ENCODE measurements around the gene ZNF134. TPM values are rescaled to one million over a fixed set of nuclear protein-coding genes. Genes with fewer than 3 reads are reported as not detected.

ZNF134 gene
- total RNA-seq, 1 donor from 2014 or later: 40.8 TPM

DNA sequence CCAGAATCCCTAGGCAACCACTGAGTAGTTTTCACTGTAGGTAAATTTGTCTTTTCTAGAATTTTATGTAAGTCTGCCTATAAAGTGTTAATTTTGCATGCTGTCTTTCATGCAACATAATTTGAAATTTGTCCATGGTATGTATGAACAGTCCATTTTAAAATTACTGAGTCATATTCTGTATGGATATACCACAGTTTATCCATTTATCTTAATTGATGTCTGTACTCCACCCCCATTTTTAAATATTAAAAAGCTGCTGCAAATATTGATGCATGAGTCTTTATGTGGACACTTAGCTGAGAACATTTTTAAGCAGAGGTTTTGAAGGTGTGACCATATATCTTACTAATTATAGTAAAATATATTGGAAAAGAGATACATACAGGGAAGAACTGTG lies 9.0 kb downstream of the ZNF134 start:
- peaks cover 58% of the 10 kb centered on the region for H3K36me3 ChIP-seq

DNA sequence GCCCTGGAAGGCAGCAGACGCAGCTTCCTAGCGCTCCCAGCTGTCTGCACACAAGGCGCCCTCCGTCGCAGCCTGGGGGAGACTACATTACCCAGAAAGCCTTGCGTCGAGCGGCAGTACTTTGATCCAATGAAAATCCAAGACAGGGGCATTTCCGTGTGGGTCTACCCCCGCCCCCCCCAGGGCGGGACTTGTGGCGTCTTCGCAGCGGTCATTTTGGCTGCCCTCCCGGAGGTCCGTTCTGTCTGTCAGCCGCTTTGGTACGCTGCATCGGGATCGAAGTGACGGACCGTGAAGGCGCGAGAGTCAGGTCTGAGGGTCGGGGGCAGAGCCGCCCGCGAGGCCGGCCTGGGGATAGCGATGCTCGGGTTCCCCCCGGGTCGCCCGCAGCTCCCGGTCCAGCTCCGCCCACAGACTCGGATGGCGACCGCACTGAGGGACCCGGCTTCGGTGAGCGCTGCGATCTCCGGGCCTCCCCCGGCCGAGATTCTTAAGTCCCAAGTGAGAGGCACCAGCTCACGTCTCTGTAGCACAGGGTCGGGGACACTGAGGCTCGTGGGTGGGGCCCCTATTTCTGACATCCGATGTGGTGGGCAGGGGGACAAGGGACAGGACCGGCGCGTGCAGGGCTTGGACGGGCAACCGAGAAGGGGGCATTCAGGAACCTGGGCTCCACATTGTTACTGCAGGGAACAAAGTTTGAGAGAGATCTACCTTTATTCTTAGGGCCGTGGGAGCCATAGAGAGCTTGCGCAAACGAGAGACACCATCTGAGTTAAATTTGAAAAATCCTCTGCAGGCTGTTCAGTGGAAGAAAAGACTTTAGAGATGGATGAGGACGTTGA lies 19.2 kb downstream of the ZNF134 start, which contains the start of gene ZNF211:
TSS of gene ZNF211 (plus strand) at position 182 of the 845 bp plus-strand sequence. CDS start at position 361, 179 bp downstream.
- Mint-ChIP-seq H3K4me1 (peaks cover 18% of the 10 kb centered on the region), H3K27ac (peak within 1 kb of the TSS; percentile 12)

More for the DNA sequence above, 9.0 kb downstream of the ZNF134 start:
- peaks cover 68% of the 10 kb centered on the region for H3K9me3 ChIP-seq (ENCODE audit: low read depth)
- peaks cover 73% of the 10 kb centered on the region for H3K79me2 ChIP-seq (ENCODE audit: low read depth)
- H3K27ac Mint-ChIP-seq: no peak overlapping the region
- no peaks in the 10 kb centered on the region for H4K20me1 ChIP-seq (ENCODE audit: low read depth)
- peaks cover 19% of the 10 kb centered on the region for H3F3A ChIP-seq (ENCODE audit: low read depth)
- H3K27ac ChIP-seq: no peak overlapping the region
- TF ChIP-seq, protein P1, sequence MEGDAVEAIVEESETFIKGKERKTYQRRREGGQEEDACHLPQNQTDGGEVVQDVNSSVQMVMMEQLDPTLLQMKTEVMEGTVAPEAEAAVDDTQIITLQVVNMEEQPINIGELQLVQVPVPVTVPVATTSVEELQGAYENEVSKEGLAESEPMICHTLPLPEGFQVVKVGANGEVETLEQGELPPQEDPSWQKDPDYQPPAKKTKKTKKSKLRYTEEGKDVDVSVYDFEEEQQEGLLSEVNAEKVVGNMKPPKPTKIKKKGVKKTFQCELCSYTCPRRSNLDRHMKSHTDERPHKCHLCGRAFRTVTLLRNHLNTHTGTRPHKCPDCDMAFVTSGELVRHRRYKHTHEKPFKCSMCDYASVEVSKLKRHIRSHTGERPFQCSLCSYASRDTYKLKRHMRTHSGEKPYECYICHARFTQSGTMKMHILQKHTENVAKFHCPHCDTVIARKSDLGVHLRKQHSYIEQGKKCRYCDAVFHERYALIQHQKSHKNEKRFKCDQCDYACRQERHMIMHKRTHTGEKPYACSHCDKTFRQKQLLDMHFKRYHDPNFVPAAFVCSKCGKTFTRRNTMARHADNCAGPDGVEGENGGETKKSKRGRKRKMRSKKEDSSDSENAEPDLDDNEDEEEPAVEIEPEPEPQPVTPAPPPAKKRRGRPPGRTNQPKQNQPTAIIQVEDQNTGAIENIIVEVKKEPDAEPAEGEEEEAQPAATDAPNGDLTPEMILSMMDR (IDR thresholded peaks at IDR 0.05): no peak
- TF ChIP-seq EZH2 (IDR thresholded peaks at IDR 0.05): no peak
- TF ChIP-seq EZH2phosphoT487 (IDR thresholded peaks at IDR 0.05): no peak
- H2AFZ ChIP-seq (replicated peaks): no peak overlapping the region
- H3K27me3 Mint-ChIP-seq (ENCODE audit: insufficient read depth, low read depth): peaks cover 13% of the 10 kb centered on the region
- no peak overlapping the region for H3K4me3 Mint-ChIP-seq
- H3K9ac ChIP-seq: no peak overlapping the region
- no peak for DNase-seq (ENCODE audit: low spot score)
- H3K4me1 Mint-ChIP-seq: no peaks in the 10 kb centered on the region
- no peak overlapping the region for H3K4me2 ChIP-seq
- H3K4me1 ChIP-seq: no peaks in the 10 kb centered on the region
- peaks cover 9% of the 10 kb centered on the region for H3K27me3 ChIP-seq
- H3K9me3 Mint-ChIP-seq: peaks cover 93% of the 10 kb centered on the region
- peaks cover 86% of the 10 kb centered on the region for H3K36me3 Mint-ChIP-seq
- no peak overlapping the region for H3K4me3 ChIP-seq

DNA sequence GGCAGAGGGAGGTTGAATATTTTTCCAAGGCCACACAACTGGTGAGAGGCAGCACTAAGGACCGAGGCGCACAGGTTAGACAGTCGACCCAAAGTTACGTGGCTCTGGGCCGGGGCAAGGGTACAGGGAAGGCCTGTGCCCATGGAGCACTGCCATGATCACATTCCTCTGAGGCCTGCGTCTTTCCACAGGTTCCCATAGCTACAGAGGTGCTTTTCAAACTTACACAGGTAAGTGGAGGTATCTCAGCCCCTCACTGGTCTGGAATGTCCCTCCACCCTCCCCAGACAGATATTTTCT lies 19.7 kb downstream of the ZNF134 start:
- Mint-ChIP-seq H3K36me3 (peaks cover 65% of the 10 kb centered on the region), H3K9me3 (peaks cover 51% of the 10 kb centered on the region), H3K4me3 (peak overlapping the region; percentile 93), H3K27me3 (ENCODE audit: insufficient read depth, low read depth) (peaks cover 3% of the 10 kb centered on the region), H3K4me1 (peaks cover 18% of the 10 kb centered on the region), H3K27ac (peak overlapping the region; percentile 12)
- peak overlapping the region; percentile 82 for H3K9ac ChIP-seq
- H4K20me1 ChIP-seq (ENCODE audit: low read depth): no peaks in the 10 kb centered on the region
- no peak for TF ChIP-seq EZH2phosphoT487 (IDR thresholded peaks at IDR 0.05)
- TF ChIP-seq, protein P1 (IDR thresholded peaks at IDR 0.05): no peak
- TF ChIP-seq EZH2 (IDR thresholded peaks at IDR 0.05): no peak
- H3K27ac ChIP-seq: no peak overlapping the region
- peaks cover 15% of the 10 kb centered on the region for H3K9me3 ChIP-seq (ENCODE audit: low read depth)
- H3K4me2 ChIP-seq: peak overlapping the region; percentile 84
- DNase-seq (ENCODE audit: low spot score): no peak
- H3K27me3 ChIP-seq: no peaks in the 10 kb centered on the region
- peak overlapping the region; percentile 75 for H2AFZ ChIP-seq (replicated peaks)
- H3K4me1 ChIP-seq: peaks cover 6% of the 10 kb centered on the region
- peaks cover 22% of the 10 kb centered on the region for H3K79me2 ChIP-seq (ENCODE audit: low read depth)
- no peaks in the 10 kb centered on the region for H3F3A ChIP-seq (ENCODE audit: low read depth)
- H3K36me3 ChIP-seq: peaks cover 36% of the 10 kb centered on the region
- peak overlapping the region; percentile 78 for H3K4me3 ChIP-seq

More for the DNA sequence above, 19.2 kb downstream of the ZNF134 start, which contains the start of gene ZNF211:
- Mint-ChIP-seq H3K36me3 (peaks cover 64% of the 10 kb centered on the region), H3K27me3 (ENCODE audit: insufficient read depth, low read depth) (peaks cover 3% of the 10 kb centered on the region), H3K4me3 (peak within 1 kb of the TSS; percentile 93), H3K9me3 (peaks cover 48% of the 10 kb centered on the region)
- peak; percentile 99 for DNase-seq (ENCODE audit: low spot score)
- peak within 1 kb of the TSS; percentile 75 for H2AFZ ChIP-seq (replicated peaks)
- H3K27ac ChIP-seq: no peak within 1 kb of the TSS
- peaks cover 30% of the 10 kb centered on the region for H3K36me3 ChIP-seq
- H3K79me2 ChIP-seq (ENCODE audit: low read depth): peaks cover 22% of the 10 kb centered on the region
- peak within 1 kb of the TSS; percentile 84 for H3K4me2 ChIP-seq
- H3K9ac ChIP-seq: peak within 1 kb of the TSS; percentile 82
- no peaks in the 10 kb centered on the region for H3K27me3 ChIP-seq
- no peaks in the 10 kb centered on the region for H3F3A ChIP-seq (ENCODE audit: low read depth)
- no peak for TF ChIP-seq EZH2 (IDR thresholded peaks at IDR 0.05)
- TF ChIP-seq, protein P1 (IDR thresholded peaks at IDR 0.05): no peak
- no peak for TF ChIP-seq EZH2phosphoT487 (IDR thresholded peaks at IDR 0.05)
- peak within 1 kb of the TSS; percentile 78 for H3K4me3 ChIP-seq
- H4K20me1 ChIP-seq (ENCODE audit: low read depth): no peaks in the 10 kb centered on the region
- peaks cover 6% of the 10 kb centered on the region for H3K4me1 ChIP-seq
- H3K9me3 ChIP-seq (ENCODE audit: low read depth): peaks cover 15% of the 10 kb centered on the region
